Gastroesophageal sphincter (tissue), 4 donors: ENCODE results near the gene MYCN. TPM values are rescaled to one million over a fixed set of nuclear protein-coding genes. Genes with fewer than 3 reads are reported as not detected.

Experiments
- ATAC-seq: fragments of 150-250 bp; one replicate; pipeline ENCODE4 v1.9.1; 2016; ENCODE audit warnings: mild to moderate bottlenecking, moderate library complexity
- H3K27ac ChIP-seq, 4 donors: fragments of 200-600 bp; sonication (generic) in 3 of 4; 1 replicate in 3 of 4; 2 replicates in 1 of 4; pipeline ENCODE4 v1.5.1; 2016 to 2019
- H3K27me3 ChIP-seq: fragments of 200-600 bp; sonication (generic); one replicate; pipeline ENCODE4 v1.5.1; 2019
- H3K36me3 ChIP-seq, 2 donors: fragments of 200-600 bp; sonication (generic); one replicate each; pipeline ENCODE4 v1.5.1; 2019; ENCODE audit warnings: control low read depth in 1 of 2
- H3K4me1 ChIP-seq, 3 donors: fragments of 200-600 bp; sonication (generic); 1 replicate in 2 of 3; 2 replicates in 1 of 3; pipeline ENCODE4 v1.5.1; 2016 to 2019; ENCODE audit warnings: control low read depth in 2 of 3
- H3K4me3 ChIP-seq, 2 donors: fragments of 200-600 bp; sonication (generic); one replicate each; pipeline ENCODE4 v1.5.1; 2019; ENCODE audit warnings: mild to moderate bottlenecking in 1 of 2, moderate library complexity in 1 of 2
- H3K9me3 ChIP-seq, 3 donors: fragments of 200-600 bp; sonication (generic); one replicate each; pipeline ENCODE4 v1.5.1; 2017 to 2019; ENCODE audit warnings: control low read depth in 2 of 3
- CTCF ChIP-seq, 4 experiments: fragments of 200-600 bp in 2 of 4; fragments of 450-650 bp in 2 of 4; sonication (generic) in 1 of 4; IDR thresholded peaks; one replicate each; pipeline ENCODE4 v1.5.1; 2017 to 2019; ENCODE audit warnings: antibody characterized with exemption in 4 of 4, mild to moderate bottlenecking in 2 of 4, moderate library complexity in 2 of 4
- EP300 ChIP-seq: sonication (generic); formaldehyde crosslinking; IDR thresholded peaks from one replicate; pipeline ENCODE4 v1.6.1; 2017; ENCODE audit warnings: antibody characterized with exemption, mild to moderate bottlenecking
- POLR2A ChIP-seq, 2 donors: fragments of 450-650 bp; IDR thresholded peaks; one replicate each; pipeline ENCODE4 v1.6.1; 2017; ENCODE audit warnings: antibody characterized with exemption in 2 of 2, mild to moderate bottlenecking in 2 of 2, moderate library complexity in 1 of 2
- POLR2AphosphoS5 ChIP-seq: sonication (generic); formaldehyde crosslinking; IDR thresholded peaks from one replicate; pipeline ENCODE4 v1.6.1; 2017; ENCODE audit warnings: antibody characterized with exemption
- WGBS, 2 donors: methylation state at CpG; one replicate each; pipeline ENCODE4 v1.1.5; 2018; ENCODE audit warnings: low coverage in 1 of 2; 5-methylcytosine and 5-hydroxymethylcytosine counted together
- small RNA-seq, 4 donors: library from RNA; depleted of rRNA; stranded (forward); fragments of <200 nt; gene quantifications; one replicate each; pipeline ENCODE3, GENCODE V24; 2016
- total RNA-seq, 4 donors: library from RNA; depleted of rRNA; stranded (reverse); fragments of >200 nt; gene quantifications; one replicate each; pipeline ENCODE4 v1.1.0, GENCODE V29; 2016

Gene MYCN
- total RNA-seq, 4 donors from 2014 or later: 0.13 to 0.46 (median 0.35) TPM; not detected in 1

GRCh38 chr2:15993666-15994065 lies 53.3 kb downstream of the MYCN start:
- no peak for ATAC-seq
- Histone ChIP-seq H3K4me1 (no peaks in the 10 kb centered on the region), H3K27me3 (no peaks in the 10 kb centered on the region), H3K36me3 (no peaks in the 10 kb centered on the region), H3K4me3 (no peak overlapping the region), H3K9me3 (no peaks in the 10 kb centered on the region), H3K27ac (no peak overlapping the region)
- 89 to 91% methylated on average over 6 to 7 of the region's 7 CpGs for WGBS, 2 donors
- TF ChIP-seq CTCF (IDR thresholded peaks at IDR 0.05) (no peak), POLR2AphosphoS5 (no peak), EP300 (no peak), POLR2A (IDR thresholded peaks at IDR 0.05) (no peak)

GRCh38 chr2:15995603-15996002 lies 55.3 kb downstream of the MYCN start:
- no peaks in the 10 kb centered on the region for H3K9me3 ChIP-seq

More at GRCh38 chr2:15995603-15996002, 55.3 kb downstream of the MYCN start:
- H3K4me3 ChIP-seq: no peak overlapping the region
- no peaks in the 10 kb centered on the region for H3K27me3 ChIP-seq
- H3K36me3 ChIP-seq: no peaks in the 10 kb centered on the region
- TF ChIP-seq CTCF (IDR thresholded peaks at IDR 0.05): no peak
- no peak for TF ChIP-seq EP300
- TF ChIP-seq POLR2A (IDR thresholded peaks at IDR 0.05): no peak
- TF ChIP-seq POLR2AphosphoS5: no peak
- ATAC-seq: no peak
- H3K27ac ChIP-seq: no peak overlapping the region
- H3K4me1 ChIP-seq: no peaks in the 10 kb centered on the region
- WGBS, 2 donors: 96 to 100% methylated on average over 3 of the region's 3 CpGs

Small RNAs within 50 kb of the gene (small RNA-seq; reads per million reads assigned to genes)
- 0 reads per million in 4 donors for gene RF01210
- gene RN7SL104P: 0 reads per million in 4 donors
